AG04449 (cell line): ENCODE measurements around the gene KLRC2.
"Not testable (repeated sequence)": the region's sequence is repeated elsewhere in the genome, so short reads cannot be mapped to it uniquely, and the experiment has no call there.

ENCODE experiments used
- CTCF ChIA-PET: fragments of 350-600 bp; formaldehyde crosslinking; extraction: SDS; loops from one replicate; lab custom pipeline; 2021; ENCODE audit warnings: antibody characterized with exemption; lab: Yijun Ruan, JAX
- POLR2A ChIA-PET: fragments of 400-600, 350-600 bp; formaldehyde crosslinking; extraction: SDS; loops from one replicate; lab custom pipeline; 2020; ENCODE audit warnings: antibody characterized with exemption, inconsistent platforms; lab: Yijun Ruan, JAX
- DNase-seq: peaks from one replicate; pipeline ENCODE4 v3.0.0-alpha.2; 2010; ENCODE audit warnings: low read depth, low spot score
- H3K4me3 ChIP-seq: 2 replicates; pipeline ENCODE4 v1.5.1; 2011; ENCODE audit warnings: low read depth, mild to moderate bottlenecking, control low read depth, low read length
- CTCF ChIP-seq: IDR thresholded peaks from one replicate; pipeline ENCODE4 v1.5.1; 2011; ENCODE audit warnings: mild to moderate bottlenecking, moderate library complexity, low read length, control low read depth, inconsistent platforms; ENCODE audit not compliant: insufficient read depth; ENCODE audit errors: missing control alignments

KLRC2 gene

GRCh38 chr12:10454531-10454930 lies 18.7 kb upstream of the KLRC2 start:
- CTCF ChIA-PET: no interaction called here
- no peak overlapping the region for H3K4me3 ChIP-seq
- no peak for DNase-seq
- TF ChIP-seq CTCF: no peak
- POLR2A ChIA-PET: no interaction called here

GRCh38 chr12:10453156-10453555 lies 17.3 kb upstream of the KLRC2 start, which contains the start of gene KLRC1:
TSS of gene KLRC1 (minus strand) at chr12:10453377. CDS start at chr12:10451156, 2,221 bp downstream.
- POLR2A ChIA-PET: no interaction called here
- H3K4me3 ChIP-seq: no peak within 1 kb of the TSS
- CTCF ChIA-PET: no interaction called here
- no peak for TF ChIP-seq CTCF
- no peak for DNase-seq

- no peak for DNase-seq
- CTCF ChIA-PET: no interaction called here
- POLR2A ChIA-PET: no interaction called here
These were observed 12.4 kb upstream of the KLRC2 start for GRCh38 chr12:10448236-10448635.

GRCh38 chr12:10446052-10446451 lies 10.2 kb upstream of the KLRC2 start:
- POLR2A ChIA-PET, DNase-seq, H3K4me3 ChIP-seq, CTCF ChIA-PET: not testable (repeated sequence)

More at GRCh38 chr12:10448236-10448635, 12.4 kb upstream of the KLRC2 start:
- TF ChIP-seq CTCF: no peak
- no peak overlapping the region for H3K4me3 ChIP-seq

GRCh38 chr12:10441144-10441543 lies 5.3 kb upstream of the KLRC2 start:
- CTCF ChIA-PET, H3K4me3 ChIP-seq, DNase-seq, POLR2A ChIA-PET: not testable (repeated sequence)

GRCh38 chr12:10439608-10440274 lies 3.9 kb upstream of the KLRC2 start:
- CTCF ChIA-PET, POLR2A ChIA-PET, H3K4me3 ChIP-seq, DNase-seq: not testable (repeated sequence)

- POLR2A ChIA-PET, DNase-seq, H3K4me3 ChIP-seq, CTCF ChIA-PET: not testable (repeated sequence)
These were observed 1.8 kb upstream of the KLRC2 start for GRCh38 chr12:10437601-10438000.

GRCh38 chr12:10430623-10431022 lies 5.2 kb downstream of the KLRC2 start:
- H3K4me3 ChIP-seq, CTCF ChIA-PET, POLR2A ChIA-PET, DNase-seq: not testable (repeated sequence)

GRCh38 chr12:10425938-10426337 lies 9.9 kb downstream of the KLRC2 start:
- POLR2A ChIA-PET, H3K4me3 ChIP-seq, CTCF ChIA-PET, DNase-seq: not testable (repeated sequence)

- POLR2A ChIA-PET, CTCF ChIA-PET, H3K4me3 ChIP-seq: not testable (repeated sequence)
- peak; percentile 0 for DNase-seq
These were observed 11.4 kb downstream of the KLRC2 start for GRCh38 chr12:10424260-10424899.

- CTCF ChIA-PET, POLR2A ChIA-PET, H3K4me3 ChIP-seq, DNase-seq: not testable (repeated sequence)
These were observed 13.7 kb downstream of the KLRC2 start for GRCh38 chr12:10422159-10422558.

- DNase-seq, POLR2A ChIA-PET, H3K4me3 ChIP-seq, CTCF ChIA-PET: not testable (repeated sequence)
These were observed 15.5 kb downstream of the KLRC2 start, which contains the start of gene KLRC3 for GRCh38 chr12:10420334-10420733. TSS of gene KLRC3 (minus strand) at chr12:10420595. CDS start at chr12:10420550, 45 bp downstream.
